Transverse colon (tissue), 3 donors: ENCODE measurements around the gene ELAVL1.

Experiments
- POLR2A ChIP-seq: fragments of 450-650 bp; IDR thresholded peaks from one replicate; pipeline ENCODE4 v1.6.1; 2016; ENCODE audit warnings: antibody characterized with exemption, mild to moderate bottlenecking, moderate library complexity
- TF ChIP-seq, protein P1 (sequence below), 5 experiments: fragments of 200-600 bp in 3 of 5; fragments of 450-650 bp in 2 of 5; sonication (generic) in 3 of 5; IDR thresholded peaks; 1 replicate in 2 of 5; 2 replicates in 3 of 5; pipeline ENCODE4 v1.5.1; 2016 to 2017; ENCODE audit warnings: antibody characterized with exemption in 5 of 5, inconsistent platforms in 3 of 5, mild to moderate bottlenecking in 2 of 5, moderate library complexity in 1 of 5

DNA sequence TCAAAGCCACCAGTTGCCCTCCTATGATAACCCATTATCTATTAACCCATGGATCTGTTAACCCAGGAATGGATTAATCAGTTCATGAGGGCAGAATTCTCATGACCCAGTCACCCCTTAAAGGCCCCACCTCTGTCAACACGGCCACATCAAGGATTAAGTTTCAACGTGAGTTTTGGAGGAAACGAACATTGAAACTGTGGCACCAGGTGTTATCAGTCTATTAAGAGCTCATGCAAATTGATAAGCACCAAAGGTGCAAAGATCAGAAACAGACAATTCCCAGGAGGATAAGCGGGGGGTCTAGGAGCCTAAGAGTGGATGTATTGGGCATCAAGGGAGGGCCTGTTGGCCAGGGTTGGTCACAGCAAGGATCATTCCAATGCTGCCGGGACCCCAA lies 19.9 kb upstream of the ELAVL1 start:
- TF ChIP-seq POLR2A, result no peak
- TF ChIP-seq, protein P1, sequence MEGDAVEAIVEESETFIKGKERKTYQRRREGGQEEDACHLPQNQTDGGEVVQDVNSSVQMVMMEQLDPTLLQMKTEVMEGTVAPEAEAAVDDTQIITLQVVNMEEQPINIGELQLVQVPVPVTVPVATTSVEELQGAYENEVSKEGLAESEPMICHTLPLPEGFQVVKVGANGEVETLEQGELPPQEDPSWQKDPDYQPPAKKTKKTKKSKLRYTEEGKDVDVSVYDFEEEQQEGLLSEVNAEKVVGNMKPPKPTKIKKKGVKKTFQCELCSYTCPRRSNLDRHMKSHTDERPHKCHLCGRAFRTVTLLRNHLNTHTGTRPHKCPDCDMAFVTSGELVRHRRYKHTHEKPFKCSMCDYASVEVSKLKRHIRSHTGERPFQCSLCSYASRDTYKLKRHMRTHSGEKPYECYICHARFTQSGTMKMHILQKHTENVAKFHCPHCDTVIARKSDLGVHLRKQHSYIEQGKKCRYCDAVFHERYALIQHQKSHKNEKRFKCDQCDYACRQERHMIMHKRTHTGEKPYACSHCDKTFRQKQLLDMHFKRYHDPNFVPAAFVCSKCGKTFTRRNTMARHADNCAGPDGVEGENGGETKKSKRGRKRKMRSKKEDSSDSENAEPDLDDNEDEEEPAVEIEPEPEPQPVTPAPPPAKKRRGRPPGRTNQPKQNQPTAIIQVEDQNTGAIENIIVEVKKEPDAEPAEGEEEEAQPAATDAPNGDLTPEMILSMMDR (IDR thresholded peaks at IDR 0.05), result no peak
